Activated CD4-positive, alpha-beta memory T cell treated with anti-CD3 and anti-CD28 coated beads for 36 hours (primary cell): ENCODE results near the gene WDR70. TPM values are rescaled to one million over a fixed set of nuclear protein-coding genes. Genes with fewer than 3 reads are reported as not detected.
"Not testable (repeated sequence)": the region's sequence is repeated elsewhere in the genome, so short reads cannot be mapped to it uniquely, and the experiment has no call there.

ENCODE experiments used
- CTCF ChIA-PET: fragments of 350-600 bp; sonication (Branson Sonifier 250); formaldehyde crosslinking; loops from one replicate; lab custom pipeline; 2021; ENCODE audit warnings: antibody characterized with exemption, inconsistent platforms; lab: Charles Lee
- POLR2A ChIA-PET: fragments of 350-600 bp; sonication (Branson Sonifier 250); formaldehyde crosslinking; loops from one replicate; lab custom pipeline; 2021; ENCODE audit warnings: antibody characterized with exemption; lab: Charles Lee
- DNase-seq: peaks from one replicate; pipeline ENCODE4 v3.0.0-alpha.2; 2020
- H3K27ac Mint-ChIP-seq: one replicate; pipeline ENCODE4 v1.8.0; 2021; ENCODE audit warnings: mixed read lengths
- H3K27me3 Mint-ChIP-seq: one replicate; pipeline ENCODE4 v1.8.0; 2021; ENCODE audit warnings: mixed read lengths
- H3K36me3 Mint-ChIP-seq: one replicate; pipeline ENCODE4 v1.8.0; 2021; ENCODE audit warnings: mixed read lengths
- H3K4me1 Mint-ChIP-seq: one replicate; pipeline ENCODE4 v1.8.0; 2021; ENCODE audit warnings: low read depth, mixed read lengths
- H3K4me3 Mint-ChIP-seq: one replicate; pipeline ENCODE4 v1.8.0; 2021; ENCODE audit warnings: mild to moderate bottlenecking, mixed read lengths
- H3K9me3 Mint-ChIP-seq: one replicate; pipeline ENCODE4 v1.8.0; 2021; ENCODE audit warnings: mixed read lengths
- intact Hi-C: fragments of 100-400 bp; cut with micrococcal nuclease; formaldehyde crosslinking; loops from one replicate; pipeline ENCODE4 v1.15.1; 2023
- total RNA-seq, 2 experiments: library from RNA; stranded (reverse); gene quantifications; one replicate each; pipeline ENCODE4 v1.2.3, GENCODE V29; 2021

WDR70 gene
- total RNA-seq, 2 experiments from 2014 or later: 34.4 to 36.9 TPM

DNA sequence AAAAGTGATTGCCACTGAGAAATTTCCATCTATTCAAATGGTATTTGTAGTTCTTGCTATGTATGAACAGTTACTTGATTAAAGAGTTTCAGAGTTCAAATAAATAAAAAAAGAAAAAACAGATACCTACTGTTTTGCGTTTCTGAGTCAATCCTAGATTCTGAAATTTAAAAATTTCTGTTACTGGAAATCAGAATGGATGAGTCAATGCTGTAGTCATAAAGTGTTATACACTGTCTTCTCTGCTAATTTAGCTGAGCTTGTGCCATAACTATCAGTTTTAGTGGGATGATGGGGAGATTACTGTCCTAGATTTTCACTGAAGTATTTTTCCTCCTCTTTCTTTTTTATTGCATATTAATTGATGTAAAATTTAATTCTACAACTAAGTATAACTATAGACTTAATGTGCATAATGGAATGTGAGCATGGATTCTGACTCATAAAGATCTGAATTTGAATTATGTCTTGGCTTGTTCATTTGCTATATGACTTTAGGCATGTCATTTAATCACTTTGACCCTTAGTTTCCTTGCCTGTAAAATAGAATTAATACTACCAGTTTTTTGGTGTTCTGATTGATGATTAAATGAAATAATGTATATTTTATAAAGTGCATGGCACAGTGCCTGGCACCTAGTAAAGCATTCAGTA, 75.4 kb downstream of the WDR70 start:
- Mint-ChIP-seq H3K9me3 (peaks cover 15% of the 10 kb centered on the region), H3K36me3 (peaks cover 31% of the 10 kb centered on the region)
- DNase-seq, POLR2A ChIA-PET, H3K27ac Mint-ChIP-seq, H3K27me3 Mint-ChIP-seq, H3K4me1 Mint-ChIP-seq, H3K4me3 Mint-ChIP-seq, CTCF ChIA-PET: not testable (repeated sequence)
- intact Hi-C loops: loop anchor here (2.0 to 5.0 kb wide), 2 partner anchors 268 to 342 kb away; no protein-coding TSS in a partner anchor

DNA sequence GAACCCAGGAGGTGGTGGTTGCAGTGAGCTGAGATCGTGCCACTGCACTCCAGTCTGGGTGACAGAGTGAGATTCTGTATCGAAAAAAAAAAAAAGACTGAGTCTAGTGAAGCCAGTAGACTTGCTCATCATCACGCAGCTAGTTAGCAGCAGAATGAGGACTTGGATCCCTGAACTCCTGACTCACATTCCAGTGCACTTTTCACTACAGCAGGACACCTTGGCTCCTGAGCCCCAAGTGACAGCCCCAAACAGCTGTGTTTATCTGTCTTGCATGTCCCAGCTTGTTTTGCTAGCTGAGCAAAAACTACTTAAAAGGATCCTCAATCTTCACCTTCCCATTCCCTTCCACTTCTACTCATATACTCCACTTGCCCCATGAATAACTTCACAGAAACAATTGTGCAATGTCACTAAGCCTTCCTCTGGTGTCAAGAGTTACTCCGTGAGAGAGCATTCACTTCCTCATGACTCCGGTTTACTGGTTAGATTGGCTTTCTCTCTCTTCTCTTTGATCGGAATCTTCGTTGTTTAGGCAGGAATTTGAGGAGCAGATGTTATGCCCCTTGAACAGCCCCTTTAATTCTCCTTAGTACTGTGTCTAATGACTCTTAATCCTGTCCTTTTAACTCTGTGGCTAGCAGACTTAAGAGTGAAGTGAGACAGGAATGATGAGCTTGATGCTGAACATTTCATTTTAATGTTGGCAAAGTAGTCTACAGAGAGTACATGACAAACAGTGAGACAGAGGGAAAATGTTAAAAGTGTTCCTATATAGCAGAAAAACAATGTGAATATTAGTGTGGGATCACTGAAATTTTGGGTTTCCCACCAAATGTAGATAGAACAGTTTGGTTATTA, 84.3 kb downstream of the WDR70 start:
- H3K27ac Mint-ChIP-seq, H3K27me3 Mint-ChIP-seq, DNase-seq, H3K4me3 Mint-ChIP-seq, H3K9me3 Mint-ChIP-seq, H3K4me1 Mint-ChIP-seq, CTCF ChIA-PET, intact Hi-C loops: not testable (repeated sequence)
- POLR2A ChIA-PET: interaction anchor here (0.7 kb wide), 1 partner anchor 1201 kb away, joined by 5 read pairs; no protein-coding TSS in a partner anchor
- H3K36me3 Mint-ChIP-seq: peaks cover 18% of the 10 kb centered on the region

DNA sequence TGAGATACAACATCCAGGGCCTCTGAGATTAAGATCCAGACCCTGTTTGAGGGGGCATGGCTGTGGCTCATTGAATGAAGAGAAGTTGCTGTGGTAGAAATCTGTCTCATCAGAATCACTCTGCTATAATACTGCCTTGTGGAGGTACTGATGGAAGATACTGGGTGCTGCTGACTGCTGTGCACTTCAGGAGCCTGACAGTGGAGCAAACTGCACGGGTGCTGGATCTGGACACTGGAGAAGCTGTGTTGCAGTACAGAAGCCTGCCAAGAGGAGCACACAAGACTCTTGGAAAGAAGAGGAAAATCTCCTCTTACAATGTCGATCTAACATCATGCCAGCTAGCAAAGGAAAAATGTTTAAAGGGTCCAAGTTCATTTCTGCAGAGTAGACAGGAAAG, 85.5 kb downstream of the WDR70 start:
- CTCF ChIA-PET, H3K27me3 Mint-ChIP-seq, H3K4me1 Mint-ChIP-seq, H3K4me3 Mint-ChIP-seq, H3K9me3 Mint-ChIP-seq, DNase-seq, POLR2A ChIA-PET, H3K27ac Mint-ChIP-seq, intact Hi-C loops: not testable (repeated sequence)
- peaks cover 25% of the 10 kb centered on the region for H3K36me3 Mint-ChIP-seq

DNA sequence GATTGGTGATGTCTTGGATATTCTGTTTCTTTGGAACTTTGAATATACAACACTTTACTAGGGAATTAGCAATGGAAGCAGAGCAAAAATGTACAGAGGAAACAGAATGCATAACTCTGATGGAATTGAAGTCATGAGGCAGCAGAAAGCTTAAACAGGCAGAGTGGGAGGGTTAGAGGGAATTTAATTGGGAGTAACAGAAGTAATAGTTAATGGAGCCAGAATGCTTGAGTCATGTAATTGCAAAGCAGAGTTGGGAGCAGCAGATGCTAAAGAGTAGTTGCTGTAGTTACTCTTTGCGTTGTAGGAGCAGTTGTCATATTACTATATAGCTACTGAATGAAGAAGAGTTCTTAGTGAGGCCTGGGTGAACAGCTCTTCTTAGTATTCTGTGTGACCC, 90.3 kb downstream of the WDR70 start:
- POLR2A ChIA-PET, intact Hi-C loops: not testable (repeated sequence)

DNA sequence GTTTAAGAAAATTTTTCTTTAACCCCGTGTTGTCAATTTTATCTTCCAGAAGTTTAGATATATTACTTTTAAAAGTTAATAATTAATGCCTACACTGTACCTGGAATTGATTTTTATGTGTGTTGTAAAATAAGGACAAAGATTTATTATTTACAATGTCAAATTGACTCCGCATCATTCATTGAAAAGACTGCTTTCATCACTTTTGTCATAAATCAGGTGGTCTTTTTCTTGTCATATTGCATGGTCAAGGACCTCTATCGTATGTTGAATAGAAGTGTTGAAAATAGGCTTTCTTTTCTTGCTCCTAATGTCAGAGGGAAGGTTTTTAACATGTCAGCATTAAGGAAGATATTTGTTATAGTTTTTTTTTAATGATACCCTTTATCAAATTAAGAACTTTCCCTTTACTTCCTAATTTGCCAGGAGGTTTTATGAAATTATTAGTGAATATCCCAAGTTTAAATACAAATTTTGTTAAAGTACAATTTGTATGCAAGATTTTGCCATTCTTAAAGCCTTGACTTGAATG, 92.6 kb downstream of the WDR70 start:
- DNase-seq: no peak
- Mint-ChIP-seq H3K27me3 (no peaks in the 10 kb centered on the region), H3K4me1 (no peaks in the 10 kb centered on the region), H3K27ac (no peak overlapping the region), H3K36me3 (peaks cover 20% of the 10 kb centered on the region), H3K4me3 (no peak overlapping the region), H3K9me3 (peaks cover 14% of the 10 kb centered on the region)
- ChIA-PET POLR2A (no interaction called here), CTCF (no interaction called here)
- intact Hi-C loops: no loop called here

More for the DNA sequence above, 90.3 kb downstream of the WDR70 start:
- H3K27ac Mint-ChIP-seq, H3K4me1 Mint-ChIP-seq, DNase-seq, CTCF ChIA-PET, H3K4me3 Mint-ChIP-seq, H3K27me3 Mint-ChIP-seq: not testable (repeated sequence)
- H3K36me3 Mint-ChIP-seq: peaks cover 26% of the 10 kb centered on the region
- H3K9me3 Mint-ChIP-seq: peaks cover 14% of the 10 kb centered on the region

DNA sequence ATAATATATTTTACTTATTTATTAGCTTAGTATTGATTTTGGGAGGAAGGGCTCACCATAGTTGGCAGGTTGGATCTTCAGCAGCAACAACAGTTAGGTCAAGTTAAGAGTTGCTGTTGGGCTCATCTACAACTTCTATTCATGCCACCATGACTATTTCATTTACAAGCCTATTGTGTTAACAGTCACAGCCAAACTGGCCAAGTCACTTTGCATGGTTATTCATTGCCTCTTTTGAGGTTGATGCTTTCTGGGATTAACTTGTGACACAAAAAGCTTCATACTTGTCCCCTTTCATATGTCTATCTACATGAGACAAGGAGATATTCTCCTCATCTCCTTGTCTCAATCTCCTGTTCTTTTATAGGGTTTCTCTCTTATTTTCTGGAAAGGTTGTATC, 98.3 kb downstream of the WDR70 start:
- Mint-ChIP-seq H3K36me3 (peaks cover 44% of the 10 kb centered on the region), H3K27ac (no peak overlapping the region), H3K4me3 (no peak overlapping the region), H3K9me3 (peaks cover 10% of the 10 kb centered on the region), H3K4me1 (no peaks in the 10 kb centered on the region), H3K27me3 (no peaks in the 10 kb centered on the region)
- DNase-seq: no peak
- ChIA-PET POLR2A (no interaction called here), CTCF (no interaction called here)
- intact Hi-C loops: no loop called here

DNA sequence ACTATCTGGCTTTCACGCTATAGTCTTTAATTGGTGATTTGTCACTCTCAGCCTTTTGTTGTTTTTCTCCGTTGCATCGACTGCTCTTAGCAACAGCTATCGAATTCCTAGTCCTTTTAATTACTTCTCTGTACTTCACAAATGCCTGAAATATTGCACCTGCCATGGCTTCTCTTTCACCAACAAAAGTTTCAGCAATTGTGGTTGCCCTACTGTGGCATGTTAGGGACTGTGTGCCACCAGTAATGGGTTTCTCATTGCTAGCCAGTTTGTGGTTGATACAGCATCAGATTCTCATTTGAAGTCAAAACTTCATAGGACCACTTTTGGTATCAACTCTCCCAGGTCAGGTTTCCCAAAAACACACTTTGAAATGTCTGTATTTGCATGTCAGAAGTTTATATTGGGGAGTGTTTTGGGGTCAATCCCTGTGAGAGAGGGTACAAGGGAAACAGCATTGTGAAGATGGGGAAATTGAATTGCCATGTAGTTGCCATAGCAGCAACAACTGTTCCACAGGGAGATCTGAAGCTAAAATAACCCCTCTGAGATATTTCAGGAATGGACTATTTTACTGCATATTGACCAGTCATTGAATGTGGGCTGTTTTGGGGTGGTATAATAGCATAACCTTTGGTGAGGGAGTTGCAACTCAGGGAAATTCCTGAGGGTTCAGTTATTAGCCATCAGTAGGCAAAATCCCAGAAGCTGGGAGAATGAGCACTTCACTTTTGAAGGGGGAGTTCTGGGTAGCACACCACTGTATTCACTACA, 99.2 kb downstream of the WDR70 start:
- Mint-ChIP-seq H3K27me3 (no peaks in the 10 kb centered on the region), H3K9me3 (peaks cover 10% of the 10 kb centered on the region), H3K27ac (no peak overlapping the region), H3K36me3 (peaks cover 51% of the 10 kb centered on the region), H3K4me1 (no peaks in the 10 kb centered on the region), H3K4me3 (no peak overlapping the region)
- CTCF ChIA-PET: no interaction called here
- no peak for DNase-seq
- POLR2A ChIA-PET: no interaction called here
- intact Hi-C loops: no loop called here

DNA sequence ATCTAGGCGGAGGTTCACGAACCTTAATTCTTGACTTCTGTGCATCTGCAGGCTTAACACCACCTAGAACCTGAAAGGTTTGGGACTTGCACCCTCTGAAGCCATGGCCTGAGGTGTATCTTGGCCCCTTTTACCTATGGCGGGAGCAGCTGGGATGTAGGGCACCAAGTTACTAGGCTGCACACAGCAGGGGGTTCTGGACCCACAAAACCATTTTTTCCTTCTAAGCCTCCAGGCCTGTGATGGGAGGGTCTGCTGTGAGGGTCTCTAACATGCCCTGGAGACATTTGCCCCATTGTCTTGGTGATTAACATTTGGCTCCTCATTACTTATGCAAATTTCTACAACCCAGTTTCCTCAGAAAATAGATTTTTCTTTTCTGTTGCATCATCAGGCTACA, 102.3 kb downstream of the WDR70 start:
- POLR2A ChIA-PET, CTCF ChIA-PET, H3K4me3 Mint-ChIP-seq, H3K4me1 Mint-ChIP-seq, H3K27ac Mint-ChIP-seq, DNase-seq, intact Hi-C loops, H3K9me3 Mint-ChIP-seq, H3K27me3 Mint-ChIP-seq: not testable (repeated sequence)
- H3K36me3 Mint-ChIP-seq: peaks cover 64% of the 10 kb centered on the region

DNA sequence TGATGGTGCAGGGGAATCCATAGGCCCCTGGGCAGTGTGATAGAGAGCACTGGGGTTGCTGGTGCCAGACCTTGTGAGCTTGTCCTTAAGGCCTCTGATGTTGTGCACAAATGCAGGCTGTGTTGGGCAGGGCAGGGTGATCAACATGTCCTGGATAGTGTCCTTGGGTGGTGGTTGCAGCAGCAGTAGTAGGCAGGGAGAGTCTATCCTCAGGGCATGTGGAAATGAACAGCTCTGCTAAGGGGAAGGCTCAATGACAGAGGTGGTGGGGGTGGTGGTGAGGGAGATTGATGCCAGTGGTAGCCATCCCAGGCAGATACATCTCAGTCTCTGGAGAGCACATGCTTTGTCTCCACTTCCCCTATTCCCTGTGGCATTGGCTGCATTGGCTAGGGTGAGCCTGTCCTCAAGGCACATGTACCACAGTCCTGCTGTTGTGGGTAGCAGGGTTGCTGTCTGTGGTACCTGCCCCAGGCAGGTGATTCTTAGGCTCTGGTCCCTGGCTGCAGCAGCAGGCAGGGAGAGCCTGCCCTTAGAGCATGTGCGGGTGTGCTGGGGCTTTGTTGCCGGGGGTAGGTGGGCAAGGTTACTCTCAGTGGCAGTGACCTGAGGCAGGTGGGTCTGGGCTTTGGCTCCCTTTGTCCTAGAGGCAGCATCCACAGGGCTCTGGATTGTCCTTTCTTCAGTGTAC, 111.1 kb downstream of the WDR70 start:
- peaks cover 15% of the 10 kb centered on the region for H3K9me3 Mint-ChIP-seq

DNA sequence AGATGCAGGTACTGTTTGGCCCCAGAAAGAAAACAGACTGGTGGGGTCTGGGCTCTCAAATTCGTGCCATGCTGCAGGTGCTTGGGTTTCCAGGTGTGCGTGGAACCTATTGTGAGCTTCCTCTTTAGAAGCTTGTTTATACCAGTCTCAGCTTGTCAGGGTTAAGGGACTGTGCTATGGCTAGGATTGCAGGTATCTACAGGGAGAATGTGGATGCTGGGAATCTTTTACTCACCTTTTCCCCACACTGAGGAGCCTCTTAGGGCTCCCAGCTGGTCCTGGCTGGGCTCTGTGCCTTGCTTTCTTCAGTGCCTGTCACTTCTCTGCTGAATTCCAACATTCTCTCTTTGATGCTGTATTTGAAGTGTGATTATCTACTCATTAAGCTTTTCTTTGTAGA, 111.8 kb downstream of the WDR70 start:
- no peak overlapping the region for H3K27ac Mint-ChIP-seq
- ChIA-PET POLR2A (no interaction called here), CTCF (no interaction called here)
- H3K36me3 Mint-ChIP-seq: peaks cover 34% of the 10 kb centered on the region
- peaks cover 15% of the 10 kb centered on the region for H3K9me3 Mint-ChIP-seq
- no peak overlapping the region for H3K4me3 Mint-ChIP-seq
- no peak for DNase-seq
- no peaks in the 10 kb centered on the region for H3K27me3 Mint-ChIP-seq
- intact Hi-C loops: no loop called here
- peaks cover 9% of the 10 kb centered on the region for H3K4me1 Mint-ChIP-seq

More for the DNA sequence above, 111.1 kb downstream of the WDR70 start:
- Mint-ChIP-seq H3K36me3 (peaks cover 33% of the 10 kb centered on the region), H3K27ac (no peak overlapping the region), H3K27me3 (no peaks in the 10 kb centered on the region), H3K4me1 (peaks cover 9% of the 10 kb centered on the region), H3K4me3 (no peak overlapping the region)
- DNase-seq: no peak
- intact Hi-C loops: no loop called here
- ChIA-PET CTCF (no interaction called here), POLR2A (no interaction called here)

DNA sequence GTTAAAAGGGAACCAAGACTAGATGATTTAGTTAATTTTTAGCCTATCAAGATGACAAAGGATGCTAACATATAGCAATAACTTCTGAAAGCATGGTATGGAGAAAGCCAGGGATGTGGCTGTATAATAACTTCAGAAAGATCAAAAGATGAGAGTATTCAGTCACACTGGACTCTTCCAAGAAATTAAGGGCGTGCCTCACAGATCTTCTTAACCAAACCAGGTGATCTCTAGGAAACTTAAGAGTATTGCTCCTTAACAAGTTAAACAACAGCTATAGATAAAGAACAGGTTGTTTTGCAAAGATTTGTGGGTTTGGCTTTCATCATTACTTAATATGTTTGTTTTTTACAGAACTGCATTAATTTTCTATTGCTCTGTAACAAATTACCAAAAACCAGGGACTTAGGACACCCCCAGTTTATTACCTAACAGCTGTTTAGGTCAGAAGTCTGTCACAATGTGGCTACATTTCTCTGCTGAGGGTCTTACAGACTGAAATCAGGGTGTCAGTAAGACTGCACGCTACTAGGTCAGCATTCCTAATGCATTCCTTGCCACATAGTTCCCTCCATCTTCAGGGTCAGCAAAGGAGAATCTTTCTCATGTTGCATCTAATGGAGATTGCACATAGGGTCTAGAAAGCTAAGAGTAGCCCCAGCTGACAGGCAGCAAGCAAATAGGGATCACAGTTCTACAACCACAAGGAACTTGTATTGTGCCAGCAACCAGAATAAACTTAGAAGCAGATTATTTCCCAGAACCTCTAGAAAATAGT, 113.8 kb downstream of the WDR70 start:
- H3K36me3 Mint-ChIP-seq: peaks cover 30% of the 10 kb centered on the region
- POLR2A ChIA-PET: no interaction called here
- CTCF ChIA-PET: no interaction called here
- no peak for DNase-seq
- H3K4me3 Mint-ChIP-seq: no peak overlapping the region
- H3K4me1 Mint-ChIP-seq: peaks cover 9% of the 10 kb centered on the region
- no peak overlapping the region for H3K27ac Mint-ChIP-seq
- no peaks in the 10 kb centered on the region for H3K27me3 Mint-ChIP-seq
- intact Hi-C loops: no loop called here
- H3K9me3 Mint-ChIP-seq: peaks cover 7% of the 10 kb centered on the region
